ENCODE results near the gene PAFAH2.

DNA sequence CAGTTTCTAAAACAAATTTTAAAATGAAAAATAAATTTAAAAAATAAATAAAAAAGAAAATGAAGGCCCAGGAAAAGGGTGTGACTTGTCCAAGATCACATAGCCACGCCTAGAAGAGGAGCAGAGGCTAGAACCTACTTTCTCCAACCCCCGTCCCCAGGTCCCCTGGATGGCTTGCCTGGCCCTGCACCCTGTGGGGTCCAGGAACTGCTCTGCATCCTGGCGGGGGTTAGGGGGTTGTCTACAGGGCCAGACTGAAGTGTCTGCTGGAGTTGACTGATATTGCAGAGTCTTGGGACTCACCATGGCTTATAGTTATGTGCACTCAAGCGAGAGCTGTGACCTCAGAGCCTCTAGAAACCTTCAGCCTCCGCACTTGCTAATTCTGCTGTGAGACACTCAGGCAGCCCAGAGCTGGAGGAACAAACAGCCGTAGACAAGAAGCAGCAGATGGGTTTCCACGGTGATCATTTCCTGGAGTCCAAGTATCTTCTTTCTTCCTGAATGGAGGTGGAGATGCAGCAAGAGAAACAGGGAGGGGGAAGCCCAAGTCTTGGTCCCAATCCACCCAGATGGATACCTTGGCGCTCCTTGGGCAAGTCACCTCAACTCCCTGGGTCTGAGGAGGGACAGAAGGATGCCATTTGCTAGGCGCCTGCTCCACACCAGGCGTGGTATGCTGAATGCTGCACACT is 18.5 kb upstream of the PAFAH2 start:
- TF ChIP-seq CTCF (IDR thresholded peaks at IDR 0.05) (no peak), POLR2A (IDR thresholded peaks at IDR 0.05) (no peak)

All from adrenal gland (tissue), 5 donors.